Nephron (organoid): ENCODE measurements around the gene PCDH10.
A peak's percentile ranks its signal among the peaks of the same experiment; 100 is the strongest.

Source experiments
- H3K27ac Mint-ChIP-seq, 3 experiments: 2 replicates each; pipeline ENCODE4 v1.8.0; 2020; ENCODE audit warnings: mixed read lengths in 3 of 3, mild to moderate bottlenecking in 2 of 3, moderate library complexity in 1 of 3
- H3K27me3 Mint-ChIP-seq: 2 replicates; pipeline ENCODE4 v1.8.0; 2021; ENCODE audit warnings: low read depth, mild to moderate bottlenecking, moderate library complexity, mixed read lengths
- H3K36me3 Mint-ChIP-seq: 2 replicates; pipeline ENCODE4 v1.8.0; 2020; ENCODE audit warnings: low read depth, mixed read lengths
- H3K4me1 Mint-ChIP-seq: 2 replicates; pipeline ENCODE4 v1.8.0; 2020; ENCODE audit warnings: mixed read lengths
- H3K4me3 Mint-ChIP-seq, 3 experiments: 2 replicates each; pipeline ENCODE4 v1.8.0; 2020; ENCODE audit warnings: mild to moderate bottlenecking in 3 of 3, mixed read lengths in 3 of 3, moderate library complexity in 2 of 3
- H3K9me3 Mint-ChIP-seq: 2 replicates; pipeline ENCODE4 v1.8.0; 2020; ENCODE audit warnings: mixed read lengths
- CTCF ChIP-seq, 3 experiments: fragments of 200-600 bp; sonication (generic); IDR thresholded peaks; one replicate each; pipeline ENCODE4 v1.5.0; 2021; ENCODE audit warnings: antibody characterized with exemption in 3 of 3; ENCODE audit not compliant: unreplicated experiment in 3 of 3

PCDH10 gene

GRCh38 chr4:133148690-133149363 is at the start of gene PCDH10:
Gene PCDH10 (plus strand): TSS chr4:133149294. CDS start chr4:133150141, 847 bp downstream.
- Mint-ChIP-seq H3K27ac (peak within 1 kb of the TSS in 2 of 3 experiments; percentile 35 to 69), H3K27me3 (peaks cover 78% of the 10 kb centered on the region), H3K4me3 (peak within 1 kb of the TSS; percentile 90 to 92 (median 91)), H3K9me3 (no peaks in the 10 kb centered on the region), H3K36me3 (no peaks in the 10 kb centered on the region), H3K4me1 (peaks cover 43% of the 10 kb centered on the region)
- TF ChIP-seq CTCF (IDR thresholded peaks at IDR 0.05; ENCODE audit: unreplicated experiment in 3 of 3): no peak

GRCh38 chr4:133102043-133102442 is 47.1 kb upstream of the PCDH10 start:
- Mint-ChIP-seq H3K27ac (no peak overlapping the region), H3K36me3 (no peaks in the 10 kb centered on the region), H3K27me3 (no peaks in the 10 kb centered on the region), H3K4me3 (no peak overlapping the region), H3K9me3 (no peaks in the 10 kb centered on the region), H3K4me1 (no peaks in the 10 kb centered on the region)
- no peak for TF ChIP-seq CTCF (IDR thresholded peaks at IDR 0.05; ENCODE audit: unreplicated experiment in 3 of 3)

- Mint-ChIP-seq H3K27me3 (no peaks in the 10 kb centered on the region), H3K9me3 (no peaks in the 10 kb centered on the region), H3K27ac (no peak overlapping the region), H3K4me1 (no peaks in the 10 kb centered on the region), H3K4me3 (no peak overlapping the region), H3K36me3 (no peaks in the 10 kb centered on the region)
- no peak for TF ChIP-seq CTCF (IDR thresholded peaks at IDR 0.05; ENCODE audit: unreplicated experiment in 3 of 3)
These were observed 46.3 kb upstream of the PCDH10 start for GRCh38 chr4:133102612-133103409.

GRCh38 chr4:133112641-133113040 is 36.5 kb upstream of the PCDH10 start:
- no peak overlapping the region for H3K4me3 Mint-ChIP-seq
- TF ChIP-seq CTCF (IDR thresholded peaks at IDR 0.05; ENCODE audit: unreplicated experiment in 3 of 3): no peak
- no peaks in the 10 kb centered on the region for H3K9me3 Mint-ChIP-seq
- no peak overlapping the region for H3K27ac Mint-ChIP-seq
- H3K27me3 Mint-ChIP-seq: no peaks in the 10 kb centered on the region
- H3K4me1 Mint-ChIP-seq: no peaks in the 10 kb centered on the region
- no peaks in the 10 kb centered on the region for H3K36me3 Mint-ChIP-seq

GRCh38 chr4:133124746-133125145 is 24.3 kb upstream of the PCDH10 start:
- Mint-ChIP-seq H3K27me3 (no peaks in the 10 kb centered on the region), H3K36me3 (no peaks in the 10 kb centered on the region), H3K4me1 (no peaks in the 10 kb centered on the region), H3K27ac (no peak overlapping the region), H3K4me3 (no peak overlapping the region), H3K9me3 (no peaks in the 10 kb centered on the region)
- no peak for TF ChIP-seq CTCF (IDR thresholded peaks at IDR 0.05; ENCODE audit: unreplicated experiment in 3 of 3)
